GM12864 (cell line): ENCODE measurements around the gene KIAA1217.

Source experiments
- DNase-seq: peaks from one replicate; pipeline ENCODE4 v3.0.0-alpha.2; 2011; ENCODE audit warnings: low read depth
- H3K4me3 ChIP-seq: 2 replicates; pipeline ENCODE4 v1.5.1; 2011; ENCODE audit warnings: mild to moderate bottlenecking, low read depth, low read length, control low read depth
- TF ChIP-seq, protein P1 (sequence below): IDR thresholded peaks from 2 replicates; pipeline ENCODE4 v1.5.1; 2011; ENCODE audit warnings: low read depth, mild to moderate bottlenecking, moderate library complexity, low read length, control low read depth, inconsistent platforms; ENCODE audit errors: missing control alignments

KIAA1217 gene

GRCh38 chr10:24536636-24537035, 327.7 kb downstream of the KIAA1217 start:
- TF ChIP-seq, protein P1, sequence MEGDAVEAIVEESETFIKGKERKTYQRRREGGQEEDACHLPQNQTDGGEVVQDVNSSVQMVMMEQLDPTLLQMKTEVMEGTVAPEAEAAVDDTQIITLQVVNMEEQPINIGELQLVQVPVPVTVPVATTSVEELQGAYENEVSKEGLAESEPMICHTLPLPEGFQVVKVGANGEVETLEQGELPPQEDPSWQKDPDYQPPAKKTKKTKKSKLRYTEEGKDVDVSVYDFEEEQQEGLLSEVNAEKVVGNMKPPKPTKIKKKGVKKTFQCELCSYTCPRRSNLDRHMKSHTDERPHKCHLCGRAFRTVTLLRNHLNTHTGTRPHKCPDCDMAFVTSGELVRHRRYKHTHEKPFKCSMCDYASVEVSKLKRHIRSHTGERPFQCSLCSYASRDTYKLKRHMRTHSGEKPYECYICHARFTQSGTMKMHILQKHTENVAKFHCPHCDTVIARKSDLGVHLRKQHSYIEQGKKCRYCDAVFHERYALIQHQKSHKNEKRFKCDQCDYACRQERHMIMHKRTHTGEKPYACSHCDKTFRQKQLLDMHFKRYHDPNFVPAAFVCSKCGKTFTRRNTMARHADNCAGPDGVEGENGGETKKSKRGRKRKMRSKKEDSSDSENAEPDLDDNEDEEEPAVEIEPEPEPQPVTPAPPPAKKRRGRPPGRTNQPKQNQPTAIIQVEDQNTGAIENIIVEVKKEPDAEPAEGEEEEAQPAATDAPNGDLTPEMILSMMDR, result no peak
- no peak for DNase-seq

GRCh38 chr10:24541239-24541753, 332.4 kb downstream of the KIAA1217 start:
- TF ChIP-seq, protein P1, result no peak
- H3K4me3 ChIP-seq, result no peak overlapping the region
- no peak for DNase-seq

More at GRCh38 chr10:24536636-24537035, 327.7 kb downstream of the KIAA1217 start:
- no peak overlapping the region for H3K4me3 ChIP-seq

GRCh38 chr10:24542314-24543270, 333.7 kb downstream of the KIAA1217 start:
- DNase-seq, result no peak
- H3K4me3 ChIP-seq, result no peak overlapping the region
- TF ChIP-seq, protein P1, result no peak

- DNase-seq, result no peak
- H3K4me3 ChIP-seq, result no peak overlapping the region
- TF ChIP-seq, protein P1, result no peak
Observed at GRCh38 chr10:24544776-24545175, 335.8 kb downstream of the KIAA1217 start.

GRCh38 chr10:24545585-24545984, 336.6 kb downstream of the KIAA1217 start:
- TF ChIP-seq, protein P1, result no peak
- no peak for DNase-seq
- no peak overlapping the region for H3K4me3 ChIP-seq

DNA sequence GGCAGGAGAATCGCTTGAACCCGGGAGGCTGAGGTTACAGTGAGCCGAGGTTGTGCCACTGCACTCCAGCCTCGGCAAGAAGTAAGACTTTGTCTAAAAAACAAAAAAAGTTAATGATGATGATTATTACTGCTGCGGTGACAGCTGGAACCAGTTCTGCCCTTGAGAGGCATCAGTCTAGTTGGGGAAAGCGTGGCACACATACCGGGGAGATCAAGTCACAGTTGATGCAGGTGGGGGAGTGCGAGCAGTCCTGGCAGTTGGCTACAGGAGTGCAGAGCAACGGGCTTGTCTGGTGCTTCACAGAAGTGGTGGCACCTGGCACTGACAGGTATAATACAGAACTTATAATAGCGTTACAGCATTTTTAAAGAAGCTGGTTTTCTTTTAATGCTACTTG, 341.7 kb downstream of the KIAA1217 start:
- no peak for DNase-seq
- no peak overlapping the region for H3K4me3 ChIP-seq
- TF ChIP-seq, protein P1, result no peak
